SH-SY5Y (cell line): Measurements from ENCODE around the gene ATP6V1C2.

Source experiments
- GATA2 ChIP-seq: IDR thresholded peaks from 2 replicates; pipeline ENCODE4 v1.6.1; 2011; ENCODE audit warnings: mild to moderate bottlenecking, low read depth, low read length
- GATA3 ChIP-seq: IDR thresholded peaks from 2 replicates; pipeline ENCODE4 v1.6.1; 2011; ENCODE audit warnings: low read depth, mild to moderate bottlenecking, low read length, moderate library complexity

DNA sequence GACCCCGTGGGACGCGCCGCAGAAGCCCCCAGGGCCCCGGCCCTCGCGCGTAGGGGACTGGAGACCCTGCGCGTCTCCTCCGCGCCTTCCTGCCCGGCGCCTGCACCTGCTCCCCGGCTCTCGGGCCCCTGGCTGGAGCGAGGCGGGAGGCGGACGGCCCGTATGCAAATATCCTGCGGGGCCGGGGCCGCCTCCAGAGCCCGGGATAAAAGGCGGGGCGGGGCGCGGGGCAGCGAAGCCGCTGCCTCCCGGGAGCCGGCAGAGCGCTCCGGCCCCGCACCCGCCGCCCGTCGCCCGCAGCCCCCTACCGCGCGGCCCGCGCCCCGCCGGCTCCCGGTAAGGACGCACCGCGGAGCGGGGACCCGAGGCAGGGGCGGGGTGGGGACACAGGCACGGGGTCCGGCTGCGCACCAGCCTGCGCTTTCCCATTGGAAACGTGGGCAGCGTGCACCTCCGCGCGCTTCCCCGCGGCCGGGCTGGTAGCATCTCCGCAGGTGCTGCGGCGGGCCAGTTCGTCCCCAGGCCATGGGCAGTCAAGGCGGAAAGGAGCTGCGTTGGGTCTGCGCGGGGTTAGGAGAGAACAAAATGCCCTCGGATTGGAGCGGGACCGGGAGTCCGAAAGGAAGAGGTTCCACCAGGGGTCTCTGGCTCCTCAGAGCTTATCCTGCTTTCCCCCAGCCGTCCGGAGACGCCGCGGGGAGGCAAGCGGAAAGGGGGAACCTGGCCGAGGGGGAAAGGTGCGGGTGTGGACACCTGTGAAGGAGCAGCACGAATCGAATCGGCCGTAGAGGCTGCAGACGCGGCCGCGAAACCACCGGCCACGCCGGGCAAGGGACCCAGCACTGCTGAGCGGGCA is at the start of gene ATP6V1C2:
- no peak for TF ChIP-seq GATA3
- no peak for TF ChIP-seq GATA2
